Spinal cord (tissue), 10 donors: ENCODE data around the gene ATP4A. TPM values are rescaled to one million over a fixed set of nuclear protein-coding genes. Genes with fewer than 3 reads are reported as not detected.
"Not testable (repeated sequence)": the region's sequence is repeated elsewhere in the genome, so short reads cannot be mapped to it uniquely, and the experiment has no call there.

Experiments used
- DNase-seq, 6 donors: peaks; one replicate each; pipeline versions ENCODE4 v3.0.0 to v3.0.0-alpha.2; 2013 to 2015; ENCODE audit warnings: low spot score in 6 of 6, low read depth in 4 of 6
- H3K27ac ChIP-seq: one replicate; pipeline ENCODE4 v1.5.1; 2013; ENCODE audit warnings: low read depth, low read length, control low read depth
- H3K27me3 ChIP-seq: one replicate; pipeline ENCODE4 v1.6.1; 2013; ENCODE audit warnings: low read length; ENCODE audit not compliant: control insufficient read depth, insufficient read depth
- H3K36me3 ChIP-seq: one replicate; pipeline ENCODE4 v1.6.1; 2013; ENCODE audit warnings: low read length; ENCODE audit not compliant: control insufficient read depth, insufficient read depth
- H3K4me1 ChIP-seq: one replicate; pipeline ENCODE4 v1.6.1; 2013; ENCODE audit warnings: low read length; ENCODE audit not compliant: control insufficient read depth, insufficient read depth
- H3K4me3 ChIP-seq: one replicate; pipeline ENCODE4 v1.5.1; 2013; ENCODE audit warnings: low read depth, low read length, control low read depth
- H3K9me3 ChIP-seq: one replicate; pipeline ENCODE4 v1.6.1; 2013; ENCODE audit warnings: low read length; ENCODE audit not compliant: control insufficient read depth, insufficient read depth
- WGBS: methylation state at CpG from one replicate; pipeline ENCODE4 v1.1.5; 2013; ENCODE audit warnings: missing lambda C conversion rate; ENCODE audit not compliant: insufficient coverage; 5-methylcytosine and 5-hydroxymethylcytosine counted together
- polyA plus RNA-seq, 2 donors: library from polyadenylated mRNA; unstranded; fragments of 120-200 nt; gene quantifications; one replicate each; pipeline ENCODE4 v1.2.1, GENCODE V29; 2013; ENCODE audit not compliant: insufficient read length in 2 of 2
- total RNA-seq, 2 donors: library from RNA; depleted of rRNA in 1 of 2; stranded (reverse); fragments of 120-200 nt in 1 of 2; fragments of >200 nt in 1 of 2; gene quantifications; one replicate each; pipeline versions ENCODE4 v1.2.3 to v1.2.4, GENCODE V29; 2013 to 2014
- donor health status: healthy.

ATP4A gene
- total and polyA plus RNA-seq, 4 donors = 0.30 to 0.41 TPM; not detected in 2

DNA sequence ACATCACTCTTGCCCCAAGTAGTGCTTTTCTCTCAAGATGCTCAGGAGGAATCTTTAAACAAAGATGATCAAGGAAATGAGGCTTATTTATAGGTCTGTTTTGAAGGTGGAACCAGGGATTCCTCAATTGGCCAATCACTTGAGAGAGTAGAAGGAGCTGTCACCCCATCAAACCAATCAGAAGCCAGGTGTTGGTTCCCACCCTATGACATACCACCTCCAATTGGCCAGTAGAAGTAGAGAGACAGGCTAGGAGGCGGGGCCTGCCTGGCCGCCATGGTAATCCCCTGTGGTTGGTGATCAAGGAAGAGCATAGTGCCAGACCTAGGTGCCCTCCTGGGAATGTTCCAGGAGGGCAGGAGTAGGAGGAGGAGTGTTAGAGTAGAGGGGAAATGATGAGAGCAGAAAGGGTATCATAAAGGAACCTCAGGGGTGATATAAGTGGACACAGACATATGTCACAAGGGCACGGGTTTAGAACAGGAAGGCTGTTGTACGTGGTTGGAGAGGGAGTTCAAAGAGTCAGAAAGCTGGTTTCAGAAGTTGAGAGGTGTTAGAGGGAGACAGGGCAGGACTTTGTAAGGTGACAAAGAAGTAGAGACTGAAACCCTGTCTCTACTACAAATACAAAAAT lies 33.0 kb upstream of the ATP4A start:
- Histone ChIP-seq H3K36me3 (no peaks in the 10 kb centered on the region), H3K27ac (no peak overlapping the region), H3K27me3 (peaks cover 2% of the 10 kb centered on the region), H3K4me1 (no peaks in the 10 kb centered on the region), H3K4me3 (no peak overlapping the region), H3K9me3 (no peaks in the 10 kb centered on the region)
- WGBS = 70% methylated on average over 4 of the region's 4 CpGs
- DNase-seq = no peak

DNA sequence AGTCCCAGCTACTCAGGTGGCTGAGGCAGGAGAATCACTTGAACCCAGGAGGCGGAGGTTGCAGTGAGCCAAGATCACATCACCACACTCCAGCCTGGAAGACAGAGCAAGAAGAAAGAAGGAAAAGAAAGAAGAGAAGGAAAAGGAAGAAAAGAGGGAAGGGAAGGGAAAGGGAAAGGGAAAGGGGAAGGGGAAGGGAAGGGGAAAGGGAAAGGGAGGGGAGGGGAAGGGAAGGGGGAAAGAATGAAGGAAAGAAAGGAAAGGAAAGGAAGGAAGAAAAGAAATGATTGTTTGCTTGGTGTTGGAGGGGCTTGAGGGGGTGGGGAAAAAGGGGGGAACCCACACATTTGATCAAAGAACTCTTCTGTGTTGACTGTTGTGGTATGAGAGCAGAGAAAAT lies 32.5 kb upstream of the ATP4A start:
- Histone ChIP-seq H3K27ac (no peak overlapping the region), H3K4me1 (no peaks in the 10 kb centered on the region), H3K36me3 (no peaks in the 10 kb centered on the region), H3K27me3 (no peaks in the 10 kb centered on the region), H3K9me3 (no peaks in the 10 kb centered on the region), H3K4me3 (no peak overlapping the region)
- no peak for DNase-seq
- WGBS = no CpG with 5 or more reads among the region's 1 CpG

DNA sequence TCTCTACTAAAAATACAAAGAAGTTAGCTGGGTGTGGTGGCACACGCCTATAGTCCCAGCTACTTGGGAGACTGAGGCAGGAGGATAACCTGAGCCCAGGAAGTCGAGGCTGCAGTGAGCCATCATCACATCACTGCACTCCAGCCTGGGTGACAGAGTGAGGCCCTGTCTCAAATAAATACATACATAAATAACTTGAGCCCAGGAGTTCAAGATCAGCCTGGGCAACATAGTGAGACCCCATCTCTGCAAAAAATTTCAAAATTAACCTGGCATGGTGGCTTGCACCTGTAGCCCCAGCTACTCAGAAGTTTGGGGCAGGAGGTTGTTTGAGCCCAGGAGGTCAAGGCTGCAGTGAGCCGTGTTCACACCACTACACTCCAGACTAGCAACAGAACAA lies 31.6 kb upstream of the ATP4A start:
- H3K9me3 ChIP-seq, DNase-seq, H3K27ac ChIP-seq, H3K4me1 ChIP-seq, H3K36me3 ChIP-seq, H3K4me3 ChIP-seq, H3K27me3 ChIP-seq: not testable (repeated sequence)
- WGBS = 79% methylated on average over 2 of the region's 3 CpGs

DNA sequence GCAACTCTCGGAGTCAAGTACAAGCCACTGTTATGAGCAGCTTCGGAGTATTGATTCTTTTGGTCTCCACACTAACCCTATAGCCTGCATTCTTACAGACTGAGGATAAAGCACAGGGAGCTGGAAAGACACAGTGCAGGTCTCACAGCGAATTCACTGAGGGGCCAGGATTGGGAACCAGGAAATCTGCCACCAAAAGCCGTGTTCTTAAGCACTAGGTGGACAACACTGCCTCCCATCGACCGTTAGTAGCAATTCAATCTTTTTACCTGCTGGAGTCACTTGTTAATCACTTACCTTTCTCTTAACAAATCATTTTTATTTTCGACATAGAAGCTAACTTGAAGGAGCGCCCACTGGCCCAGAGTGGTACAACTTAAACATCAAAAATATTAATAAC lies 28.8 kb upstream of the ATP4A start:
- Histone ChIP-seq H3K27me3 (no peaks in the 10 kb centered on the region), H3K4me1 (no peaks in the 10 kb centered on the region), H3K27ac (no peak overlapping the region), H3K36me3 (no peaks in the 10 kb centered on the region), H3K4me3 (no peak overlapping the region), H3K9me3 (no peaks in the 10 kb centered on the region)
- peak in 2 of 6 donors; percentile 26 to 47 for DNase-seq
- WGBS = 18% methylated on average over 5 of the region's 8 CpGs

DNA sequence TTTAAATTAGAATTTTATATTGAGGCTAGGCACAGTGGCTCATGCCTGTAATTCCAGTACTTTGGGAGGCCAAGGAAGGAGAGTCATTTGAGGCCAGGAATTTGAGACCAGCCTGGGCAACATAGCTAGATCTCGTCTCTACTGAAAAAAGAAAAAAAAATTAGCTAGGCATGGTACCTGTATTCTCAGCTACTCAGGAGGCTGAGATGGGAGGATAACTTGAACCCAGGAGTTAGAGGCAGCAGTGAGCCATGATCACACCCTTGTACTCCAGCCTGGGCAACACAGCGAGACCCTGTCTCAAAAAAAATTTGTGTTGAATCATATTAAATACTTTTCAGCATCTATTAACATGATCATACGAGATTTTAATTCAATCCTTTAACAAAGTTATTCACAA lies 27.4 kb upstream of the ATP4A start:
- no peak for DNase-seq
- Histone ChIP-seq H3K4me1 (no peaks in the 10 kb centered on the region), H3K27ac (no peak overlapping the region), H3K27me3 (no peaks in the 10 kb centered on the region), H3K36me3 (no peaks in the 10 kb centered on the region), H3K9me3 (no peaks in the 10 kb centered on the region), H3K4me3 (no peak overlapping the region)
- 60% methylated on average over 1 of the region's 3 CpGs for WGBS

DNA sequence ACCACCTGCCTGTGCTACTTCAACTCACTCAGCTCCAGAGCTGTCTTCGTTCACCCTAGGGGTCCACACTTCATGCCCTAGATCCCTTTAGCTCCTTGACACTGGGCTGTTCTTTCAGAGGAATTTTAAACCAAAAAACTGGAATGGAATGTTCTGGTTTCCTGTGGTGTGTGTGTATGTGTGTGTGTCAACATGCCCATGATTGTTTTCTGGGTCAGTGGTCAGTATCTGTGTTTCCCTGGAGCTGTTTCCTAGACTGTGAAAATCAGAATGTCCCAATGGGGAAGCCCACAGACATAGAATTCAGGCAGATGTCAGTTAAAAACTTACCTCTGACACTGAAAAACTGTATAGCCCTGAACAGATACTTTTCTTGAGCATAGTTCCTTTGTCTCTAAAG lies 23.9 kb upstream of the ATP4A start:
- no CpG with 5 or more reads among the region's 1 CpG for WGBS
- Histone ChIP-seq H3K4me1 (no peaks in the 10 kb centered on the region), H3K36me3 (no peaks in the 10 kb centered on the region), H3K27me3 (no peaks in the 10 kb centered on the region), H3K27ac (no peak overlapping the region), H3K4me3 (no peak overlapping the region), H3K9me3 (no peaks in the 10 kb centered on the region)
- DNase-seq = no peak

DNA sequence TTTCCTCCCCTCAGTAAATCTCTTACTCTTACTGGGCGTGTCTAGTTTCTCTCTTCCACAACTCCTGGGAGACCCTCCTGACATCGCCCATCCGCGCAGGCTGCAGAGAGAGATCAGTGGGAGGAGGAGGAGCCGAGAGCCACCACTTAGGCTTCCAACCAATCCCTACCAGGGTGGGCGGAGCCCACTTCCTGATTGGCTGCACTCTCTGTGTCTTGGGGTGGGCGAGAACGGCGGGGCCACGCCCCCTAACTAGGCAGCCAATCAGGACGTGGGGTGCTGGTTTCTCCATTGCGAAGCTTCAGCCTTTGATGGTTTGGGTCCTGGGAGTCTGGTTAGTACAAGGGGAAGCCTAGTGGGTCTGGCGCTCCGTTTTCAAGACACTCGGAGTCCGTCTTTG lies 22.4 kb upstream of the ATP4A start, which contains the start of gene PMIS2:
TSS of gene PMIS2 (plus strand) at position 326 of the 400 bp plus-strand sequence. CDS start 87 bp downstream, outside the sequence.
- H3K27ac ChIP-seq = no peak within 1 kb of the TSS
- no peaks in the 10 kb centered on the region for H3K4me1 ChIP-seq
- WGBS = 43% methylated on average over 5 of the region's 16 CpGs
- no peaks in the 10 kb centered on the region for H3K9me3 ChIP-seq
- no peak within 1 kb of the TSS for H3K4me3 ChIP-seq
- peak in 1 of 6 donors; percentile 15 for DNase-seq
- no peaks in the 10 kb centered on the region for H3K36me3 ChIP-seq
- no peaks in the 10 kb centered on the region for H3K27me3 ChIP-seq

DNA sequence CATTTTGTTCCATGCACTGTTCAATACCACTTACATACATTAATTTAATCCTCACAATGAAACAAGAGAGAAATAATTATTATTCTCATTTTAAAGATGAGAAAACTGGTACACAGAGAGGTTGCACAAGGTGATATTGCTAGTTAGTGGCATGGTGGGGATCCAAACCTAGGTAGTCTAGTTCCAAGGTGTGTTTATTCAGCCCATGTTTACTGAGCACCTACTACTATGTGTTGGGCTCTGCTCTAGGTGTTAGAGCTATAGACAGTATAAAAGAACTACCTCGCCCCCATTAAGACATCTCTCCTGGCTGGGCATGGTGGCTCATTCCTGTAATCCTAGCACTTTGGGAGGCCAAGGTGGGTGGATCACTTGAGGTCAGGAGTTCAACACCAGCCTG lies 19.3 kb upstream of the ATP4A start:
- H3K27me3 ChIP-seq = no peaks in the 10 kb centered on the region
- no peaks in the 10 kb centered on the region for H3K4me1 ChIP-seq
- H3K36me3 ChIP-seq = no peaks in the 10 kb centered on the region
- H3K4me3 ChIP-seq = no peak overlapping the region
- DNase-seq = no peak
- H3K27ac ChIP-seq = no peak overlapping the region
- H3K9me3 ChIP-seq = no peaks in the 10 kb centered on the region
- no CpG with 5 or more reads among the region's 1 CpG for whole genome bisulfite sequencing

DNA sequence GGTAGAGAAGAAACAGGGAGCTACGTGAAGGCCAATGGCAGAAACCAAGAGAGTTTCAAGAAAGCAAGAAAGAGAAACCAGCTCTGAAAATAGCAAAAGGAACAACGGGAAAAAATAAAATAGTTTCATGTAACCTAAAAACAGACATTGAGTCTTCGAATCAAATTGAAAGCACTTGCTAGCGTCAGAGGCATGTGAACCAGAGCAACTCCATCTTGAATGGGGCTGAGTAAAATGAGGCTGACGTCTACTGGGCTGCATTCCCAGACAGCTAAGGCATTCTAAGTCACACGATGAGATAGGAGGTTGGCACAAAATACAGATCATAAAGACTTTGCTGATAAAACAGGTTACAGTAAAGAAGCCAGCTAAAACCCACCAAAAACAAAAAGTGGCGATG lies 15.2 kb upstream of the ATP4A start:
- Histone ChIP-seq H3K36me3 (no peaks in the 10 kb centered on the region), H3K9me3 (peaks cover 7% of the 10 kb centered on the region), H3K4me1 (no peaks in the 10 kb centered on the region), H3K27ac (no peak overlapping the region), H3K4me3 (no peak overlapping the region), H3K27me3 (no peaks in the 10 kb centered on the region)
- 71% methylated on average over 6 of the region's 7 CpGs for WGBS
- DNase-seq = peak in 1 of 6 donors; percentile 32

DNA sequence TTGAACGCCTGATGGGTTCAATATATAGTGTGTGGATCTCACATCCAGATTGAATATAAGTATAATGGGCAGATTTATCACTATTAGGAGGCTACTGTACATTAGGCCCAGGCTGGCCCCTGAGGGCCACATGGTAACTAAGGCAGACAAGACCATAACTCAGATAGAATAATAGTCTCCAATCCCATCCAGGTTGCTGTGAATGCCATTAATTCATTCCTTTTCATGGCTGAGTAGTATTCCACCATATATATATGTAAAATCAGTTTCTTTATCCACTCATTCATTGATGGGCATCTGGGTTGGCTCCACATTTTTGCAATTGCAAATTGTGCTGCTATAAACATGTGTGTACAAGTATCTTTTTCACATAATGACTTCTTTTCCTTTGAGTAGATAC lies 14.5 kb upstream of the ATP4A start:
- no peaks in the 10 kb centered on the region for H3K36me3 ChIP-seq
- DNase-seq = no peak
- H3K4me3 ChIP-seq = no peak overlapping the region
- H3K9me3 ChIP-seq = peaks cover 7% of the 10 kb centered on the region
- no peak overlapping the region for H3K27ac ChIP-seq
- H3K4me1 ChIP-seq = no peaks in the 10 kb centered on the region
- no peaks in the 10 kb centered on the region for H3K27me3 ChIP-seq
- no CpG with 5 or more reads among the region's 1 CpG for WGBS
